Naive thymus-derived CD4-positive, alpha-beta T cell (primary cell): ENCODE data around the gene PLPP4. TPM values are rescaled to one million over a fixed set of nuclear protein-coding genes. Genes with fewer than 3 reads are reported as not detected.

Experiments used
- ATAC-seq: fragments of 150-1000 bp; cut with Tn5 transposase; 2 replicates; pipeline ENCODE4 v1.10.0; 2021; ENCODE audit warnings: mild to moderate bottlenecking, moderate library complexity
- CTCF ChIA-PET: fragments of 350-600 bp; sonication (Branson Sonifier 250); formaldehyde crosslinking; loops from one replicate; lab custom pipeline; 2021; ENCODE audit warnings: antibody characterized with exemption; lab: Charles Lee
- POLR2A ChIA-PET: fragments of 350-600 bp; sonication (Branson Sonifier 250); formaldehyde crosslinking; loops from one replicate; lab custom pipeline; 2021; ENCODE audit warnings: antibody characterized with exemption, inconsistent platforms; lab: Charles Lee
- DNase-seq, 9 donors: peaks; one replicate each; pipeline versions ENCODE4 v3.0.0 to v3.0.0-alpha.2; 2020 to 2022; ENCODE audit warnings: mixed read lengths in 1 of 9
- H3K27ac ChIP-seq: one replicate; pipeline ENCODE4 v1.7.0; 2013; ENCODE audit warnings: mild to moderate bottlenecking, low read depth, low read length, moderate library complexity
- H3K27me3 ChIP-seq, 2 donors: one replicate each; pipeline ENCODE4 v1.7.0; 2013; ENCODE audit warnings: low read length in 2 of 2, mild to moderate bottlenecking in 2 of 2, moderate library complexity in 2 of 2; ENCODE audit not compliant: control insufficient read depth in 2 of 2, insufficient read depth in 2 of 2
- H3K36me3 ChIP-seq, 3 experiments: 1 replicate in 2 of 3; 2 replicates in 1 of 3; pipeline ENCODE4 v1.7.0; 2013; ENCODE audit warnings: low read length in 3 of 3, mild to moderate bottlenecking in 3 of 3, moderate library complexity in 1 of 3; ENCODE audit not compliant: insufficient read depth in 3 of 3, control insufficient read depth in 2 of 3
- H3K4me1 ChIP-seq, 2 donors: one replicate each; pipeline ENCODE4 v1.7.0; 2013; ENCODE audit warnings: low read length in 2 of 2, mild to moderate bottlenecking in 2 of 2, moderate library complexity in 1 of 2; ENCODE audit not compliant: control insufficient read depth in 2 of 2, insufficient read depth in 2 of 2
- H3K4me3 ChIP-seq: 2 replicates; pipeline ENCODE4 v1.7.0; 2013; ENCODE audit warnings: mild to moderate bottlenecking, low read length
- H3K9me3 ChIP-seq, 3 experiments: 1 replicate in 2 of 3; 2 replicates in 1 of 3; pipeline ENCODE4 v1.7.0; 2013; ENCODE audit warnings: low read length in 3 of 3; ENCODE audit not compliant: control insufficient read depth in 2 of 3
- H3K27ac Mint-ChIP-seq, 9 donors: one replicate each; pipeline ENCODE4 v1.8.0; 2020 to 2022; ENCODE audit warnings: mixed read lengths in 9 of 9, mild to moderate bottlenecking in 8 of 9, moderate library complexity in 5 of 9, inconsistent platforms in 2 of 9
- H3K27me3 Mint-ChIP-seq, 5 donors: one replicate each; pipeline ENCODE4 v1.8.0; 2021 to 2022; ENCODE audit warnings: mixed read lengths in 5 of 5, mild to moderate bottlenecking in 1 of 5
- H3K36me3 Mint-ChIP-seq, 5 donors: one replicate each; pipeline ENCODE4 v1.8.0; 2020 to 2022; ENCODE audit warnings: mixed read lengths in 5 of 5, mild to moderate bottlenecking in 3 of 5, inconsistent platforms in 1 of 5
- H3K4me1 Mint-ChIP-seq, 7 donors: one replicate each; pipeline ENCODE4 v1.8.0; 2020 to 2022; ENCODE audit warnings: mixed read lengths in 7 of 7, mild to moderate bottlenecking in 3 of 7, inconsistent platforms in 1 of 7
- H3K4me3 Mint-ChIP-seq, 10 donors: one replicate each; pipeline ENCODE4 v1.8.0; 2020 to 2022; ENCODE audit warnings: mild to moderate bottlenecking in 10 of 10, mixed read lengths in 10 of 10, moderate library complexity in 6 of 10, inconsistent platforms in 2 of 10
- H3K9me3 Mint-ChIP-seq, 11 donors: one replicate each; pipeline ENCODE4 v1.8.0; 2020 to 2022; ENCODE audit warnings: mixed read lengths in 11 of 11, mild to moderate bottlenecking in 4 of 11, inconsistent platforms in 1 of 11, moderate library complexity in 1 of 11
- intact Hi-C, 2 donors: fragments of 100-400 bp; cut with micrococcal nuclease; formaldehyde crosslinking; loops; one replicate each; pipeline ENCODE4 v1.15.1; 2023
- polyA plus RNA-seq, 2 donors: library from polyadenylated mRNA; unstranded; fragments of 300-500 nt; fragmentation: Illumina TruSeq; gene quantifications; one replicate each; pipeline ENCODE4 v1.2.3, GENCODE V29; 2021
- total RNA-seq, 6 experiments: library from RNA in 5 of 6; stranded (reverse) in 5 of 6; gene quantifications; 1 replicate in 5 of 6; 2 replicates in 1 of 6; pipeline ENCODE4 v1.2.3 and lab custom pipeline; 2021 to 2026

Gene PLPP4
- total and polyA plus RNA-seq, 7 experiments from 2014 or later = not detected

DNA sequence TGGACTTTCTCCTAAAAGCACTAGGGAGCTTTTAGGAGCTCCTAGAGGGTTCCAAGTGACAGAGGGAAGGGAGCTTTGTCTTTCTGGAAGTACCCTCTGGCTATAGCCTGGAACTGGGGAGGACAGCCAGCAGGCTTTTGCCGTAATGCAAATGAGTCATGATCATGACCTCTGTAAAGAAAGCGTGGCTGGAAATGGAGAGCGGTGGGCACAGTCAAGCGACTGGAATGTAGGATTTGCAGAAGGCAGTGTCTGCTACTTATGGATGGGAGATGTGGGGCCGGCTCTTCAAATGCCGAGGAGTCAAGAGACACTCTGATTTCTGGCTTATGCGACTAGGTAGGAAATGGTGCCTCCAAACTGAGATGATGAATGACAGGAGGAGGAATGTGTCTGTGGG lies 34.6 kb upstream of the PLPP4 start:
- no peaks in the 10 kb centered on the region for H3K36me3 Mint-ChIP-seq
- CTCF ChIA-PET = no interaction called here
- DNase-seq = no peak

DNA sequence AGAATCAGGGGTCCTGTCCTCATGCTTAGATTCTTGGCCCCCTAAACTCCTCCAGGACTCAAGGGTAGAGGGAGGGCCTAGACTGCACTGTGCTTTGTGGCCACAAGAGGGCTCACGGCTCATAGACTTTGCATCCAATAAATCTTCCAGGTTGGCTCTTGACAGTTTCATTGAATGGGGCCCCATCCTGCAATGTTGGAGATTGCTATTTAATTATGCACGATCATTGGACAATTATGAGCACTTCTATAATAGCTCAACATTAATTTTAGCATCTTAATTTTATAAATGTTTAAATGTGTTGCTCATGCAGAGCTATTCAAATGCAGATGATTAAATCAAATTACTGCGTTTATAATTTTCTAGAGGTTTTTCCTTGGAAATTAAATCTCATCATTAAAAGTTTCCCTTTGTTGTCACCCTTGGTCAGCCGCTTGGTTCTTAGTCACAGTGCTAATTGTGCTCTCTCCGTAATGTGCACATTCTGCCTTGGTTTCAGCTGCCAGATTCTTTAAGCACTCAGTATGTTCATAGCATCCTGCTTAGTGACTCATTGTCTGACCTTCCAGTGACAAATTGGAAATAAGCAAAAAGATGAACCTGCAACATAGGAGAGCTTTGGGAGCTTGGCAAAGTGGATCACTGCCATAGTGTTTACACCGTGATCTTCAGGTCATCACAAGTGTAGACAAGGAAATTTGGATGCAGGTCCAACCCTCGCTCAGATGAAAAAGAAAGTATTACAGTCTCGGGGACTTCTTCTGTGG lies 33.4 kb upstream of the PLPP4 start:
- Mint-ChIP-seq H3K36me3 (no peaks in the 10 kb centered on the region), H3K4me1 (no peaks in the 10 kb centered on the region), H3K4me3 (no peak overlapping the region), H3K27me3 (peaks cover 0 to 24% (median 7%) of the 10 kb centered on the region in 5 donors), H3K27ac (no peak overlapping the region), H3K9me3 (peaks cover 0 to 3% (median 0%) of the 10 kb centered on the region in 11 donors)
- H3K4me3 ChIP-seq = no peak overlapping the region
- no peaks in the 10 kb centered on the region for H3K4me1 ChIP-seq
- no peaks in the 10 kb centered on the region for H3K27me3 ChIP-seq
- H3K27ac ChIP-seq = no peak overlapping the region
- no peak for DNase-seq
- POLR2A ChIA-PET = no interaction called here
- ATAC-seq = peak; percentile 56
- intact Hi-C loops = loop anchor here in 1 of 2 donors (2.0 kb wide), 1 partner anchor 311 kb away; no protein-coding TSS in a partner anchor
- no peaks in the 10 kb centered on the region for H3K36me3 ChIP-seq
- no peaks in the 10 kb centered on the region for H3K9me3 ChIP-seq
- CTCF ChIA-PET = no interaction called here

More for the DNA sequence above, 34.6 kb upstream of the PLPP4 start:
- no peak overlapping the region for H3K4me3 Mint-ChIP-seq
- H3K27ac Mint-ChIP-seq = no peak overlapping the region
- no peaks in the 10 kb centered on the region for H3K36me3 ChIP-seq
- POLR2A ChIA-PET = no interaction called here
- ATAC-seq = no peak
- H3K27me3 ChIP-seq = no peaks in the 10 kb centered on the region
- no peaks in the 10 kb centered on the region for H3K9me3 ChIP-seq
- no peaks in the 10 kb centered on the region for H3K4me1 ChIP-seq
- H3K9me3 Mint-ChIP-seq = peaks cover 0 to 3% (median 0%) of the 10 kb centered on the region in 11 donors
- no peak overlapping the region for H3K4me3 ChIP-seq
- H3K27ac ChIP-seq = no peak overlapping the region
- no peaks in the 10 kb centered on the region for H3K4me1 Mint-ChIP-seq
- peaks cover 0 to 24% (median 7%) of the 10 kb centered on the region in 5 donors for H3K27me3 Mint-ChIP-seq
- intact Hi-C loops = loop anchor here in 1 of 2 donors (2.0 kb wide), 1 partner anchor 312 kb away; no protein-coding TSS in a partner anchor

DNA sequence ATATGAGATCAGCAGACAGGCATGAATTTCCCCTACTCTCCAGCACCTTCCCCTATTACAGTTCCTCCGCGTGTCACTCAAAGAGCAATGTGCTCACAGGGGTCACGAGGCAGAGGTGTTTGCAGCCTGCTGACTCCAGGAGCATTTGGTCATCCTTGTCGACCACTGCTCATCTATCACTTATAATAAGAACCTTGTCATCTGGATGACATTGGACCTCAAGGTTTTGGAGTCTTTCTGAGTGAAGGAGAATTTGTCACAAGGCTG lies 32.9 kb upstream of the PLPP4 start:
- Histone ChIP-seq H3K36me3 (no peaks in the 10 kb centered on the region), H3K27me3 (no peaks in the 10 kb centered on the region), H3K4me3 (no peak overlapping the region), H3K27ac (no peak overlapping the region), H3K9me3 (no peaks in the 10 kb centered on the region), H3K4me1 (no peaks in the 10 kb centered on the region)
- Mint-ChIP-seq H3K36me3 (no peaks in the 10 kb centered on the region), H3K4me3 (no peak overlapping the region), H3K4me1 (no peaks in the 10 kb centered on the region), H3K27me3 (peaks cover 0 to 24% (median 7%) of the 10 kb centered on the region in 5 donors), H3K27ac (peak overlapping the region in 1 of 9 donors; percentile 60), H3K9me3 (peaks cover 0 to 3% (median 0%) of the 10 kb centered on the region in 11 donors)
- ATAC-seq = no peak
- ChIA-PET CTCF (no interaction called here), POLR2A (no interaction called here)
- intact Hi-C loops = no loop called here
- no peak for DNase-seq

DNA sequence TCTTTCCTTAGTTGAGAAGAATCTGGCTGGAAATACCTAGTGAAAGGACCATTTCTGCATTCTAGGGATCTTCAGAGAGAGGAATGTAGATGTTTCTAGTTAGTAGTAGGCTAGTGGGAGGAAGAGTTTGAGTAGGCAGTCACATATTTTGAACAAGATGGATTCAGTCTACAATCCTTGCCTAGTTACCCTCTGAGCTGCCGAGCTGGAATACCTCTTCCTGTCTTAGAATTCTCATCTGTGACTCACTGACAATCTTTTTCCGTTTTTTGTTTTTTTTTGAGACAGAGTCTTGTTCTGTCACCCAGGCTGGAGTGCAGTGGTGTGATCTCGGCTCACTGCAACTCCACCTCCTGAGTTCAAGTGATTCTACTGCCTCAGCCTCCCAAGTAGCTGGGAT lies 30.7 kb upstream of the PLPP4 start:
- intact Hi-C loops = no loop called here

DNA sequence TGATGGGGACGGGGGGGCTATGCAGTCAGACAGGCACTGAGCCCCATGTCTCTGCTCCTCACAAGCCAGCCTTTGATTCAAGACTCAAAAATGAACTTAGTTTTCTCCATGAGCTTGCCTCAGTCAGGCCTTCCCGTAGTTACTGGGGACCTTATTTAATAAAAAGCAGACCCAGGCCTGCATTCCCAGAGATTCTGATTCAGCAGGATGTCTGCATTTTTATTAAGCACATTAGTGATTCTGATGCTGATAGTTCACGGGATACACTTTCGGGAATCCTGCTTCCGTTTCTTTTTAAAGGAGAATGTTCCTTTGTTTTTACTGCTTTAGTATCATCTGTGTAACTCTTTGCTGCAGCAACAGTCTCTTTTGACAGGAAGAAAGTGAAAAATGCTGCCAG lies 28.3 kb upstream of the PLPP4 start:
- ChIA-PET POLR2A (no interaction called here), CTCF (no interaction called here)
- intact Hi-C loops = no loop called here
- H3K27ac Mint-ChIP-seq = no peak overlapping the region
- Histone ChIP-seq H3K4me3 (no peak overlapping the region), H3K36me3 (no peaks in the 10 kb centered on the region), H3K27ac (no peak overlapping the region), H3K4me1 (no peaks in the 10 kb centered on the region), H3K27me3 (no peaks in the 10 kb centered on the region), H3K9me3 (no peaks in the 10 kb centered on the region)
- H3K36me3 Mint-ChIP-seq = no peaks in the 10 kb centered on the region
- ATAC-seq (no peak), DNase-seq (no peak)
- peaks cover 0 to 5% (median 4%) of the 10 kb centered on the region in 7 donors for H3K4me1 Mint-ChIP-seq
- H3K27me3 Mint-ChIP-seq = peaks cover 29 to 51% (median 32%) of the 10 kb centered on the region in 5 donors
- H3K4me3 Mint-ChIP-seq = no peak overlapping the region
- peaks cover 0 to 3% (median 0%) of the 10 kb centered on the region in 11 donors for H3K9me3 Mint-ChIP-seq

More for the DNA sequence above, 30.7 kb upstream of the PLPP4 start:
- ChIA-PET POLR2A (no interaction called here), CTCF (no interaction called here)
- peaks cover 0 to 3% (median 2%) of the 10 kb centered on the region in 7 donors for H3K4me1 Mint-ChIP-seq
- Histone ChIP-seq H3K9me3 (no peaks in the 10 kb centered on the region), H3K4me1 (no peaks in the 10 kb centered on the region), H3K27ac (no peak overlapping the region), H3K4me3 (no peak overlapping the region), H3K27me3 (no peaks in the 10 kb centered on the region), H3K36me3 (no peaks in the 10 kb centered on the region)
- no peak overlapping the region for H3K27ac Mint-ChIP-seq
- H3K4me3 Mint-ChIP-seq = no peak overlapping the region
- H3K27me3 Mint-ChIP-seq = peaks cover 13 to 33% (median 17%) of the 10 kb centered on the region in 5 donors
- H3K36me3 Mint-ChIP-seq = no peaks in the 10 kb centered on the region
- no peak for ATAC-seq
- no peak for DNase-seq
- peaks cover 0 to 3% (median 0%) of the 10 kb centered on the region in 11 donors for H3K9me3 Mint-ChIP-seq

DNA sequence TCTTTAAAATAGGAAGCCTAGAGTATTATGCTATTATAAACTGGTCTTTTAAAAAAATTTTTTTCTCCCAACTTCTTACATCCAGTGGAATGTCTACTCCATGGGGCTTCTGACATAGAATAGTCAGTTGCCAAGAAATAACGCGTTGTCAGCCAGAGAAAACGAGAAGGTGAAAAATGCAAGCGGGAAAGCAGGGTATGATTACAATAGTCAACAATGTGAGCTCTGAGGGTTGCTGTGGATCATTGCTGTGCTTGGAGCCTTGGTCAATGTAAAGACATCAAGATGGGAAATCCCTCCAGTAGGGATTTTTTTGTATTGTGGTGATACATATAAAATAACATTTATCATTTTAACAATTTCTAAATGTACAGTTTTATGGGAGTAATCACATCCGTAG lies 27.6 kb upstream of the PLPP4 start:
- Mint-ChIP-seq H3K4me1 (peaks cover 0 to 5% (median 4%) of the 10 kb centered on the region in 7 donors), H3K27ac (no peak overlapping the region), H3K4me3 (no peak overlapping the region), H3K36me3 (no peaks in the 10 kb centered on the region), H3K9me3 (peaks cover 0 to 3% (median 0%) of the 10 kb centered on the region in 11 donors), H3K27me3 (peaks cover 31 to 45% (median 32%) of the 10 kb centered on the region in 5 donors)
- Histone ChIP-seq H3K27ac (no peak overlapping the region), H3K4me1 (no peaks in the 10 kb centered on the region), H3K4me3 (no peak overlapping the region), H3K36me3 (no peaks in the 10 kb centered on the region), H3K9me3 (no peaks in the 10 kb centered on the region), H3K27me3 (no peaks in the 10 kb centered on the region)
- CTCF ChIA-PET = no interaction called here
- ATAC-seq = no peak
- POLR2A ChIA-PET = no interaction called here
- DNase-seq = no peak
- intact Hi-C loops = no loop called here

DNA sequence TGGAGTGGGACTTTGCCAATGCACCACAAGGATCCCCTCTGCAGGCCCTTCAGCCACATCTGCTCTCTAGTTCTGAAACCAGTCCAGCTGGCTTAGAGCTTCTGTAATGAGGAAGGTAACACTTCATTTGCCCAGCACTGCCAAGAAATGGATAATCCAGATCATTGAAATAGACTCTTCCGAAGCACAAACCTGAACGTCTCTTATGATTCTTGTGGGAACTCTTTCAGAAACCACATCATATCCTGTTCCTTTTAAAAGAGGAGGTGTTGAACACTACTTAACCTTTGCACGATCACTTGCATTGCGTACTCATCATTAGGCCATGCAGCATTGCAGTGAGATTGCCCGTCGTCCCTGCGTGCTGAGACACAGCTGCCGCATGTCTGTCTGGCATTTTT lies 25.8 kb upstream of the PLPP4 start:
- H3K9me3 Mint-ChIP-seq = peaks cover 0 to 1% (median 0%) of the 10 kb centered on the region in 11 donors
- ATAC-seq = no peak
- H3K36me3 Mint-ChIP-seq = no peaks in the 10 kb centered on the region

More for the DNA sequence above, 25.8 kb upstream of the PLPP4 start:
- Mint-ChIP-seq H3K4me3 (no peak overlapping the region), H3K27ac (no peak overlapping the region), H3K4me1 (peaks cover 0 to 5% (median 4%) of the 10 kb centered on the region in 7 donors), H3K27me3 (peaks cover 31 to 39% (median 36%) of the 10 kb centered on the region in 5 donors)
- H3K27ac ChIP-seq = no peak overlapping the region
- no peak overlapping the region for H3K4me3 ChIP-seq
- ChIA-PET POLR2A (no interaction called here), CTCF (no interaction called here)
- H3K27me3 ChIP-seq = no peaks in the 10 kb centered on the region
- H3K4me1 ChIP-seq = no peaks in the 10 kb centered on the region
- DNase-seq = no peak
- no peaks in the 10 kb centered on the region for H3K36me3 ChIP-seq
- intact Hi-C loops = no loop called here
- no peaks in the 10 kb centered on the region for H3K9me3 ChIP-seq
